WERI-Rb-1 (cell line): ENCODE measurements around the gene GATA6.

Experiments
- DNase-seq: peaks from one replicate; pipeline ENCODE4 v3.0.0-alpha.2; 2020
- H3K27ac ChIP-seq: fragments of 250-450 bp; sonication (Bioruptor Pico); 2 replicates; pipeline ENCODE4 v1.5.1; 2020; ENCODE audit warnings: mild to moderate bottlenecking, moderate library complexity
- H3K27me3 ChIP-seq: fragments of 250-450 bp; sonication (Bioruptor Pico); 2 replicates; pipeline ENCODE4 v1.5.1; 2021; ENCODE audit warnings: mild to moderate bottlenecking, low read depth, moderate library complexity; ENCODE audit not compliant: insufficient read depth, severe bottlenecking
- H3K36me3 ChIP-seq: fragments of 250-450 bp; sonication (Bioruptor Pico); 2 replicates; pipeline ENCODE4 v1.5.1; 2020; ENCODE audit warnings: mild to moderate bottlenecking, moderate library complexity
- H3K4me3 ChIP-seq: 2 replicates; pipeline ENCODE4 v1.5.1; 2011; ENCODE audit warnings: low read depth, mild to moderate bottlenecking, control low read depth, low read length
- H3K9me3 ChIP-seq: fragments of 250-450 bp; sonication (Bioruptor Pico); 2 replicates; pipeline ENCODE4 v1.5.1; 2021; ENCODE audit warnings: mild to moderate bottlenecking, moderate library complexity; ENCODE audit not compliant: severe bottlenecking
- CTCF ChIP-seq: IDR thresholded peaks from 2 replicates; pipeline ENCODE4 v1.5.1; 2011; ENCODE audit warnings: low read depth, mild to moderate bottlenecking, control low read depth, inconsistent platforms, low read length

Gene GATA6

GRCh38 chr18:22174341-22175145, 5.2 kb downstream of the GATA6 start:
- no peak for DNase-seq
- no peak overlapping the region for H3K4me3 ChIP-seq
- TF ChIP-seq CTCF = no peak

GRCh38 chr18:22175346-22175745, 6.0 kb downstream of the GATA6 start:
- no peak for TF ChIP-seq CTCF
- Histone ChIP-seq H3K36me3 (no peaks in the 10 kb centered on the region), H3K27me3 (peaks cover 92% of the 10 kb centered on the region)

More at GRCh38 chr18:22174341-22175145, 5.2 kb downstream of the GATA6 start:
- no peak overlapping the region for H3K27ac ChIP-seq
- peaks cover 94% of the 10 kb centered on the region for H3K27me3 ChIP-seq
- peaks cover 15% of the 10 kb centered on the region for H3K9me3 ChIP-seq
- no peaks in the 10 kb centered on the region for H3K36me3 ChIP-seq

GRCh38 chr18:22176420-22177326, 7.3 kb downstream of the GATA6 start:
- no peak for DNase-seq

More at GRCh38 chr18:22175346-22175745, 6.0 kb downstream of the GATA6 start:
- Histone ChIP-seq H3K4me3 (no peak overlapping the region), H3K27ac (no peak overlapping the region), H3K9me3 (peaks cover 15% of the 10 kb centered on the region)
- DNase-seq = no peak

GRCh38 chr18:22177327-22177871, 8.0 kb downstream of the GATA6 start:
- H3K9me3 ChIP-seq = peaks cover 5% of the 10 kb centered on the region
- no peak overlapping the region for H3K27ac ChIP-seq
- H3K27me3 ChIP-seq = peaks cover 97% of the 10 kb centered on the region
- no peak for TF ChIP-seq CTCF
- no peak for DNase-seq
- no peaks in the 10 kb centered on the region for H3K36me3 ChIP-seq
- no peak overlapping the region for H3K4me3 ChIP-seq

More at GRCh38 chr18:22176420-22177326, 7.3 kb downstream of the GATA6 start:
- H3K27me3 ChIP-seq = peaks cover 94% of the 10 kb centered on the region
- H3K27ac ChIP-seq = no peak overlapping the region
- peaks cover 8% of the 10 kb centered on the region for H3K9me3 ChIP-seq
- H3K4me3 ChIP-seq = no peak overlapping the region
- no peak for TF ChIP-seq CTCF
- no peaks in the 10 kb centered on the region for H3K36me3 ChIP-seq

GRCh38 chr18:22179174-22179573, 9.8 kb downstream of the GATA6 start:
- DNase-seq = no peak
- no peak for TF ChIP-seq CTCF
- Histone ChIP-seq H3K9me3 (peaks cover 5% of the 10 kb centered on the region), H3K27me3 (peaks cover 94% of the 10 kb centered on the region), H3K36me3 (no peaks in the 10 kb centered on the region), H3K4me3 (no peak overlapping the region), H3K27ac (no peak overlapping the region)
